ENCODE results near the gene OR52A1. TPM values are rescaled to one million over a fixed set of nuclear protein-coding genes. Genes with fewer than 3 reads are reported as not detected.

Gene OR52A1
- total and polyA plus RNA-seq, 9 of the 15 experiments (the other 6 are each of a cell fraction or from before 2014, with no cell fraction given), result under 0.01 to 0.33 (median 0.13) TPM; not detected in 3

- no peak overlapping the region for H3K4me3 ChIP-seq
- H3K36me3 ChIP-seq (ENCODE audit: control insufficient read depth, insufficient read depth, low read length), result no peaks in the 10 kb centered on the region
- peak overlapping the region; percentile 28; the same call in 1 of the 2 replicates for H3K4me2 ChIP-seq (ENCODE audit: insufficient read depth, low read length)
- 3% methylated on average over 3 of the region's 3 CpGs for WGBS (ENCODE audit: insufficient coverage, low coverage, missing lambda C conversion rate)
- H2AFZ ChIP-seq (ENCODE audit: low read depth, low read length), result peak overlapping the region; percentile 73
- H4K20me1 ChIP-seq (replicated peaks; ENCODE audit: control insufficient read depth, insufficient read depth, low read length), result no peaks in the 10 kb centered on the region
- H3K9ac ChIP-seq (ENCODE audit: insufficient read depth in 1 of 2, low read depth in 2 of 2, low read length in 2 of 2), result peak overlapping the region in 1 of 2 experiments; percentile 25; a peak in 1 of 4 replicates
- no peaks in the 10 kb centered on the region for H3K79me2 ChIP-seq (ENCODE audit: control insufficient read depth, insufficient read depth, low read length)
- no TSS peak for BruUV-seq (replicated peaks)
- in situ Hi-C loops (cut with MboI) (no loop called here), intact Hi-C loops (cut with micrococcal nuclease) (loop anchor here (2.0 kb wide), 1 partner anchor 21 kb away; no protein-coding TSS in a partner anchor)
- 0 out of 2 replicates have a peak, but pooled peaks cover 3% of the 10 kb centered on the region for H3K9me3 ChIP-seq (replicated peaks; ENCODE audit: control insufficient read depth, insufficient read depth, low read depth, low read length)
- ChIA-PET CTCF (ENCODE audit: low intra/inter-chr PET ratio) (interaction anchor here (0.6 kb wide), 1 partner anchor 72 kb away, joined by 3 read pairs; no protein-coding TSS in a partner anchor), POLR2A (interaction anchor here (0.7 to 1.9 kb wide), 6 partner anchors 9 to 94 kb away, joined by 3 to 8 read pairs (median 4); partner anchors contain the start of gene OR52A5)
- H3K9me1 ChIP-seq (ENCODE audit: control insufficient read depth, insufficient read depth, low read length), result no peaks in the 10 kb centered on the region
- H3K27ac ChIP-seq (ENCODE audit: extremely low read depth, low read depth, low read length), result peak overlapping the region; percentile 27; the same call in 2 of the 3 replicates
- peaks cover 21 to 41% of the 10 kb centered on the region in 2 experiments; a peak in 3 of 5 replicates for H3K4me1 ChIP-seq (replicated peaks in 1 of 2; ENCODE audit: control insufficient read depth in 2 of 2, insufficient read depth in 2 of 2, low read length in 2 of 2)
- peak; percentile 58 for ATAC-seq
- FAIRE-seq, result no peak
- DNase-seq (ENCODE audit: extremely low read depth in 1 of 4, low spot score in 3 of 4), result peak in 1 of 4 experiments; percentile 32
- no peaks in the 10 kb centered on the region for H3K27me3 ChIP-seq (ENCODE audit: control insufficient read depth in 2 of 2, insufficient read depth in 2 of 2, low read length in 2 of 2)
- no peak for TF ChIP-seq E2F3 (CRISPR knock-in tag; IDR thresholded peaks at IDR 0.05)
- TF ChIP-seq, protein P1, sequence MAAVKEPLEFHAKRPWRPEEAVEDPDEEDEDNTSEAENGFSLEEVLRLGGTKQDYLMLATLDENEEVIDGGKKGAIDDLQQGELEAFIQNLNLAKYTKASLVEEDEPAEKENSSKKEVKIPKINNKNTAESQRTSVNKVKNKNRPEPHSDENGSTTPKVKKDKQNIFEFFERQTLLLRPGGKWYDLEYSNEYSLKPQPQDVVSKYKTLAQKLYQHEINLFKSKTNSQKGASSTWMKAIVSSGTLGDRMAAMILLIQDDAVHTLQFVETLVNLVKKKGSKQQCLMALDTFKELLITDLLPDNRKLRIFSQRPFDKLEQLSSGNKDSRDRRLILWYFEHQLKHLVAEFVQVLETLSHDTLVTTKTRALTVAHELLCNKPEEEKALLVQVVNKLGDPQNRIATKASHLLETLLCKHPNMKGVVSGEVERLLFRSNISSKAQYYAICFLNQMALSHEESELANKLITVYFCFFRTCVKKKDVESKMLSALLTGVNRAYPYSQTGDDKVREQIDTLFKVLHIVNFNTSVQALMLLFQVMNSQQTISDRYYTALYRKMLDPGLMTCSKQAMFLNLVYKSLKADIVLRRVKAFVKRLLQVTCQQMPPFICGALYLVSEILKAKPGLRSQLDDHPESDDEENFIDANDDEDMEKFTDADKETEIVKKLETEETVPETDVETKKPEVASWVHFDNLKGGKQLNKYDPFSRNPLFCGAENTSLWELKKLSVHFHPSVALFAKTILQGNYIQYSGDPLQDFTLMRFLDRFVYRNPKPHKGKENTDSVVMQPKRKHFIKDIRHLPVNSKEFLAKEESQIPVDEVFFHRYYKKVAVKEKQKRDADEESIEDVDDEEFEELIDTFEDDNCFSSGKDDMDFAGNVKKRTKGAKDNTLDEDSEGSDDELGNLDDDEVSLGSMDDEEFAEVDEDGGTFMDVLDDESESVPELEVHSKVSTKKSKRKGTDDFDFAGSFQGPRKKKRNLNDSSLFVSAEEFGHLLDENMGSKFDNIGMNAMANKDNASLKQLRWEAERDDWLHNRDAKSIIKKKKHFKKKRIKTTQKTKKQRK (IDR thresholded peaks at IDR 0.05; ENCODE audit: borderline replicate concordance, low read depth, low read length), result no peak
- TF ChIP-seq SPI1 (IDR thresholded peaks at IDR 0.05; ENCODE audit: borderline replicate concordance, low read depth, low read length), result peak; percentile 69; the same call in 1 of the 2 replicates
- TF ChIP-seq NCOA1 (IDR thresholded peaks at IDR 0.05; ENCODE audit: low read depth), result no peak
- peak; percentile 23; the same call in 1 of the 2 replicates for TF ChIP-seq EP300 (IDR thresholded peaks at IDR 0.05; ENCODE audit: low read length)
- no peak for TF ChIP-seq ZNF445 (CRISPR knock-in tag; IDR thresholded peaks at IDR 0.05; ENCODE audit: low read depth)
- TF ChIP-seq, protein P2, sequence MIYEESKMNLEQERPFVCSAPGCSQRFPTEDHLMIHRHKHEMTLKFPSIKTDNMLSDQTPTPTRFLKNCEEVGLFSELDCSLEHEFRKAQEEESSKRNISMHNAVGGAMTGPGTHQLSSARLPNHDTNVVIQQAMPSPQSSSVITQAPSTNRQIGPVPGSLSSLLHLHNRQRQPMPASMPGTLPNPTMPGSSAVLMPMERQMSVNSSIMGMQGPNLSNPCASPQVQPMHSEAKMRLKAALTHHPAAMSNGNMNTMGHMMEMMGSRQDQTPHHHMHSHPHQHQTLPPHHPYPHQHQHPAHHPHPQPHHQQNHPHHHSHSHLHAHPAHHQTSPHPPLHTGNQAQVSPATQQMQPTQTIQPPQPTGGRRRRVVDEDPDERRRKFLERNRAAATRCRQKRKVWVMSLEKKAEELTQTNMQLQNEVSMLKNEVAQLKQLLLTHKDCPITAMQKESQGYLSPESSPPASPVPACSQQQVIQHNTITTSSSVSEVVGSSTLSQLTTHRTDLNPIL (CRISPR knock-in tag; IDR thresholded peaks at IDR 0.05), result no peak
- no peak for TF ChIP-seq ZFP36 (IDR thresholded peaks at IDR 0.05; ENCODE audit: low read depth, low read length, partially characterized antibody)
- peak; percentile 28 for TF ChIP-seq SMARCB1 (IDR thresholded peaks at IDR 0.05; ENCODE audit: insufficient read length, low read depth)
- TF ChIP-seq CHCHD3 (CRISPR knock-in tag; IDR thresholded peaks at IDR 0.05), result no peak
- no peak for TF ChIP-seq JUN (IDR thresholded peaks at IDR 0.05; ENCODE audit: borderline replicate concordance, low read depth, low read length)
- TF ChIP-seq JUN (CRISPR knock-in tag; IDR thresholded peaks at IDR 0.05; ENCODE audit: borderline replicate concordance), result no peak
- peak; percentile 57 for TF ChIP-seq FOSL1 (tag; conservative IDR thresholded peaks at IDR 0.05)
- TF ChIP-seq CREB1 (IDR thresholded peaks at IDR 0.05), result no peak
- no peak for TF ChIP-seq CREB1 (CRISPR knock-in tag; IDR thresholded peaks at IDR 0.05)
- 0 out of 2 replicates have a peak, but pooled peaks have one; percentile 48 for TF ChIP-seq ZNF24 (IDR thresholded peaks at IDR 0.05)
- TF ChIP-seq GATA2 (CRISPR knock-in tag; IDR thresholded peaks at IDR 0.05), result no peak
- no peak for TF ChIP-seq POLR2H (tag; IDR thresholded peaks at IDR 0.05; ENCODE audit: low read depth)
These were observed 754 bp downstream of the OR52A1 start for GRCh38 chr11:5153574-5154431.
